Renal pelvis (tissue), 4 donors: ENCODE measurements around the gene RECQL. TPM values are rescaled to one million over a fixed set of nuclear protein-coding genes. Genes with fewer than 3 reads are reported as not detected.
"Not testable (repeated sequence)": the region's sequence is repeated elsewhere in the genome, so short reads cannot be mapped to it uniquely, and the experiment has no call there.

Source experiments
- DNase-seq: peaks from one replicate; pipeline ENCODE4 v3.0.0-alpha.2; 2013
- polyA plus RNA-seq, 3 donors: library from polyadenylated mRNA; unstranded; fragments of 120-200 nt; gene quantifications; one replicate each; pipeline ENCODE4 v1.2.1, GENCODE V29; 2013; ENCODE audit not compliant: insufficient read length in 3 of 3

RECQL gene
- polyA plus RNA-seq, 3 donors = 27.1 to 29.8 (median 28.3) TPM

DNA sequence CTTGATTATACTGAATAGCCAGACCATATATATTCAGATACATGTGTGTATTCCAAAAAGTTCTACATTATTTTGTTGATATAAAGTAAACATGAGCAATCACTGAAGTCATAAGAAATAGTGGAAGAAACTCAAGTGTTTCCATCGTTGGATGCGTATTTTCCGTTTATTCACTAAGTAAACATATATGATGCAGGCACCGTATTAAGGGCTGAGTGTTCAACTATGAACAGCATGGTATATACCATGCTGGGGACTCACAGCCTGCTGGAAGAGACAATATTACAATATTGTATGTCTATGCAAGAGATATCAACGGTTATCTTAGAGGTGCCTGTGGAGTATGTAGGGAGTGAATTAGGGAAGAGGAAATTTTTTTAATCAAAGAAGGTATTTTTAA lies 62.8 kb downstream of the RECQL start:
- DNase-seq = no peak

DNA sequence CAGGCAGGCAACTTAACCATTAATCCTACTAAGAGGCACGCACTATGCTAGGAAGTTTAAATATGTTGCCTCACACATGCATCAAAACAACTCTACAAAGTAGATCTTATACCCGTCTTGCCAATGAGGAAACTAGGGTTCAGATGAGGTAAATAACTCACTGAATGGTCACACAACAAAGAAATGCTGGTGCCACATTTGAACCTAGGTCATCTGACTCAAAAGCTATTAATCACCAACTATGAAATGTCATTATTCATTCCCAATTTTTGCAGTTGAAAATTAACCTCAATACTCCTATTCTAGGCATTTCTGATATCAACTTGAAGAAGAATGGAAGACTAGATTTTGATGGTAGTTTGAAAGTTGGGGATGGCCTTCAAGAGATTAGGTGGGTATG lies 66.7 kb downstream of the RECQL start:
- DNase-seq = no peak

DNA sequence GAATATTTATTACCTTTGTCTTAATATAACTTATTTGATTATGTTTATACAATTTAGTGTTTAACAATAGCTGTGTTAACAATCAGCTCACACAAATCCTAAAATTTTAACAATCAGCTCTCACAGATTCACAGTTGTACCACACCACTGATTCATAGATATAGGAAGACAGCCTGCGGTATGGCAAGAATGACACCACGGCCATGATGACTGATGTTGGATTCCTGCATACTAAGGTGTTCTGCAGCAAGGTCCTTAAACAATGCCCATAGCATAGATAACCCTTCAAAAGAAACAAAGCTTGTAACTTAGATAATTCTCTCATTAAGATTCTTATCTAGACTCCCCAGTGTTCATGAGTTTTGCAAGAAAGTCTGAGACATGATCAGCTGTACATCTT lies 67.9 kb downstream of the RECQL start:
- DNase-seq = no peak

DNA sequence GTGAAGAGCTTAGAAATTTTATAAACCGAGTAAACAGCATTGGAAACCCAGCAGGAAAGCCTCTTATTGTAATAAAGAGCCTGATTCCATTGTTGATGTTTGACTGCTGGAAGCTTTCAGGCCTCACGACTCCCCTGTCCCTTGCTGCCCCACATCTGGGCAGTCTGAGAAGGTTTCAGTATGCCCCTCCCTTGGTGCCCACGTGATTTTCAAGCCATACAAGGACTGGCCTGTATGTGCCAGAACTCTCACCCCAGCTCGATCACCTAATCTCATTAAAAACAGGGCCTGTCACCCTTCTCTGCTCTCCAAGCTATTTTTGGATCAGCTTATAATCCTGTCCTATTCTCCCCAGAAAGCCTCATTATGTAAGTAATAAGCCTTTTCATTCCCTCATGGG lies 71.4 kb downstream of the RECQL start:
- no peak for DNase-seq

DNA sequence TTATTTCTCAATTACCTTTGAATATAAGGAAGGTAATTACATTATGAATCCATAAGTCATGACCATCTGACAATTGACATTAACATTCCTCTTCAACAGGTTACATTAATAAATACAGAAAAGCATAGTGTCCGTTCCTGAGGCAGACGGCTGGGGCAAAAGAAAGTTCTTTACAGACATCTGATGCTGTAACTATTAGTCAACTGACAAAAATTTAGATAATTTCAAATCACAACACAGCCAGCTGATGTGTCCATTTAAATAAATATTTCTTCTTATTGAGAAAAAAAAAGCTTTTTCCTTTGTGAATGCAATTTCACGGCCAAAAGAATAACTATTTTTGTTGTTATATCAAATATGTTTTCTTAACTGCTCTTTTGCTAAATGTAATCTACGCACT lies 73.2 kb downstream of the RECQL start:
- no peak for DNase-seq

DNA sequence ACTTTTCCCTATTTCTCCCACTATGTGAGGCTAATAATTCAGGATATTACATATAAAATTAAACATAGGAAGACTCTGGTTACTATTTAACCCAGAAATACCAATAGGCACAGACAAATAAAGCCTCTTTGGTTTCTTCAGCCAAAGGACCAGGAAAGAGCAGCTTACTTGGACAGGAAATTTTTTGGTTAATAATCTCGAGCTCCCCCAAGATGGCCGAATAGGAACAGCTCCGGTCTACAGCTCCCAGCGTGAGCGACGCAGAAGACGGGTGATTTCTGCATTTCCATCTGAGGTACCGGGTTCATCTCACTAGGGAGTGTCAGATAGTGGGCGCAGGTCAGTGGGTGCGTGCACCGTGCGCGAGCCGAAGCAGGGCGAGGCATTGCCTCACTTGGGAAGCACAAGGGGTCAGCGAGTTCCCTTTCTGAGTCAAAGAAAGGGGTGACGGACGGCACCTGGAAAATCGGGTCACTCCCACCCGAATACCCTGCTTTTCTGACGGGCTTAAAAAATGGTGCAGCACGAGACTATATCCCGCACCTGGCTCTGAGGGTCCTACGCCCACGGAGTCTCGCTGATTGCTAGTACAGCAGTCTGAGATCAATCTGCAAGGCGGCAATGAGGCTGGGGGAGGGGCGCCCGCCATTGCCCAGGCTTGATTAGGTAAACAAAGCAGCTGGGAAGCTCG lies 82.3 kb downstream of the RECQL start:
- DNase-seq = not testable (repeated sequence)

Other genes with a start within 250 kb of the RECQL start
- under 1 TPM; 0.10 to 0.28 (median 0.11) TPM for gene SLCO1A2, start 166.7 kb downstream of the RECQL start, polyA plus RNA-seq
- not detected for gene IAPP, start 128.7 kb downstream of the RECQL start, polyA plus RNA-seq
- gene PYROXD1, start 64.0 kb downstream of the RECQL start, polyA plus RNA-seq = 10 to 100 TPM; 14.4 to 17.9 (median 17.8) TPM
- 10 to 100 TPM; 32.7 to 39.5 (median 38.4) TPM for gene GOLT1B, start 154 bp upstream of the RECQL start, polyA plus RNA-seq
- gene SPX, start 24.7 kb upstream of the RECQL start, polyA plus RNA-seq = 10 to 100 TPM; 12.7 to 16.6 (median 14.6) TPM
- gene GYS2, start 103.2 kb upstream of the RECQL start, polyA plus RNA-seq = under 1 TPM in 2 of 3 donors, not detected in 1; 0.08 to 0.11 TPM
- gene LDHB, start 156.2 kb upstream of the RECQL start, polyA plus RNA-seq = 1,000 to 10,000 TPM; 1,421 to 1,589 (median 1,556) TPM